ENCODE data around the gene CTBP1.
"Not testable (repeated sequence)": the region's sequence is repeated elsewhere in the genome, so short reads cannot be mapped to it uniquely, and the experiment has no call there.

Gene CTBP1

DNA sequence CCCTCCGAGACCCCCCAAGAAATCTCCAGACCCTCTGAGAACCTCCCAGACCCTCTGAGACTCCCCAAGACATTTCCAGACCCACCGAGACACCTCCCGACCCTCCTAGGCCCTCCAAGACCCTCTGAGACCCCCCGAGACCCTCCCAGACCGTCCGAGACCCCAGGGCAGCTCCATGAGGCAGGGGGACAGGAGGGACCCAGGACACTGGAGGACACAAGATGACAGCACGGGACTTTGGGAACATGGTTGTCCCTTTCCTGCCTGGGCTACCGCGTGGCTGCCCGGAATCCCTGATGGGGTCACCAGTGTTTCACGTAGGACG is 10.3 kb downstream of the CTBP1 start:
- Histone ChIP-seq H3K9ac (ENCODE audit: low read length) (no peak overlapping the region), H3K27me3 (ENCODE audit: control insufficient read depth, insufficient read depth, low read length) (no peaks in the 10 kb centered on the region), H3K36me3 (ENCODE audit: control insufficient read depth, insufficient read depth, low read length) (peaks cover 9% of the 10 kb centered on the region), H3K4me3 (ENCODE audit: low read length) (no peak overlapping the region), H3K4me1 (ENCODE audit: control insufficient read depth, insufficient read depth, low read length) (peaks cover 9% of the 10 kb centered on the region), H3K9me3 (ENCODE audit: control insufficient read depth, low read length) (no peaks in the 10 kb centered on the region)

GRCh38 chr4:1237981-1238675 is 10.8 kb downstream of the CTBP1 start:
- peaks cover 4% of the 10 kb centered on the region for H3K4me1 ChIP-seq (ENCODE audit: control insufficient read depth, insufficient read depth, low read length)
- H3K9me3 ChIP-seq (ENCODE audit: control insufficient read depth, low read length) = no peaks in the 10 kb centered on the region
- no peak overlapping the region for H3K9ac ChIP-seq (ENCODE audit: low read length)
- peaks cover 9% of the 10 kb centered on the region for H3K36me3 ChIP-seq (ENCODE audit: control insufficient read depth, insufficient read depth, low read length)
- no peaks in the 10 kb centered on the region for H3K27me3 ChIP-seq (ENCODE audit: control insufficient read depth, insufficient read depth, low read length)
- no peak overlapping the region for H3K4me3 ChIP-seq (ENCODE audit: low read length)

DNA sequence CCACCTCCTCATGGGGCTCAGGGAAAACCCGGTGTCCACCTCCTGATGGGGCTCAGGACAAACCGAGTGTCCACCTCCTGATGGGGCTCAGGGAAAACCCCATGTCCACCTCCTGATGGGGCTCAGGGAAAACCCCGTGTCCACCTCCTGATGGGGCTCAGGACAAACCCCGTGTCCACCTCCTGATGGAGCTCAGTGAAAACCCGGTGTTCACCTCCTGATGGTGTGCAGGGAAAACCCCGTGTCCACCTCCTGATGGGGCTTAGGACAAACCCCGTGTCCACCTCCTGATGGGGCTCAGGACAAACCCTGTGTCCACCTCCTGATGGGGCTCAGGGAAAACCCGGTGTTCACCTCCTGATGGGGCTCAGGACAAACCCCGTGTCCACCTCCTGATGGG is 11.7 kb downstream of the CTBP1 start:
- not testable (repeated sequence) for H3K27me3 ChIP-seq (ENCODE audit: control insufficient read depth, insufficient read depth, low read length); H3K36me3 ChIP-seq (ENCODE audit: control insufficient read depth, insufficient read depth, low read length); H3K4me1 ChIP-seq (ENCODE audit: control insufficient read depth, insufficient read depth, low read length); H3K9me3 ChIP-seq (ENCODE audit: control insufficient read depth, low read length); H3K4me3 ChIP-seq (ENCODE audit: low read length); H3K9ac ChIP-seq (ENCODE audit: low read length)

DNA sequence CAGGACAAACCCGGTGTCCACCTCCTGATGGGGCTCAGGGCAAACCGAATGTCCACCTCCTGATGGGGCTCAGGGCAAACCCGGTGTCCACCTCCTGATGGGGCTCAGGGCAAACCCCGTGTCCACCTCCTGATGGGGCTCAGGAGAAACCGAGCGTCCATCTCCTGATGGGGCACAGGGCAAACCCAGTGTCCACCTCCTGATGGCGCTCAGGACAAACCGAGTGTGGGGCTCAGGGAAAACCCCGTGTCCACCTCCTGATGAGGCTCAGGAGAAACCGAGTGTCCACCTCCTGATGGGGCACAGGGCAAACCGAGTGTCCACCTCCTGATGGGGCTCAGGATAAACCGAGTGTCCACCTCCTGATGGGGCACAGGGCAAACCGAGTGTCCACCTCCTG is 12.1 kb downstream of the CTBP1 start:
- not testable (repeated sequence) for H3K9me3 ChIP-seq (ENCODE audit: control insufficient read depth, low read length); H3K36me3 ChIP-seq (ENCODE audit: control insufficient read depth, insufficient read depth, low read length); H3K9ac ChIP-seq (ENCODE audit: low read length); H3K4me1 ChIP-seq (ENCODE audit: control insufficient read depth, insufficient read depth, low read length); H3K4me3 ChIP-seq (ENCODE audit: low read length); H3K27me3 ChIP-seq (ENCODE audit: control insufficient read depth, insufficient read depth, low read length)

DNA sequence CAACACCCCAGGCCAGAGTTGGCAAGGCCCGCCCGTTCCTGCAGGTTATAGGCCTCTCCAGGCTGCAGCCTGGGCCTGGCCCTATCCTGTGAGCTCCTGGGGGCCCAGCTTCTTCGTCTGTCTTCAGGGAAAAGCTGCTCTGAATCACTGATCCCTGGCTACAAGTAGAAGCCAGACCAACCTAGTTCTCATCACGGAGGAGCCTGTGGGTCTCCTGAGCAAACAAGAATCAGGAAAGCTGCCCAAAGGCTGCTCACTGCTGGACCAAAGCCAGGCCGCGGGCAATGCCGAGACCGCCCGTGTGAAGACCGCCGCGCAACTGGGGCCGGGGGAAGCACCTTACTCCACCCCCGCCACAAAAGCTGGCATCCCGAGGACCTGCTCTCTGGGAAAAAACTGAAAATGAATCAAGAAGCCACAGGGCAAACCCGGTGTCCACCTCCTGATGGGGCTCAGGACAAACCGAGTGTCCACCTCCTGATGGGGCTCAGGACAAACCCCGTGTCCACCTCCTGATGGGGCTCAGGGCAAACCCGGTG is 12.8 kb downstream of the CTBP1 start:
- H3K9ac ChIP-seq (ENCODE audit: low read length) = no peak overlapping the region

DNA sequence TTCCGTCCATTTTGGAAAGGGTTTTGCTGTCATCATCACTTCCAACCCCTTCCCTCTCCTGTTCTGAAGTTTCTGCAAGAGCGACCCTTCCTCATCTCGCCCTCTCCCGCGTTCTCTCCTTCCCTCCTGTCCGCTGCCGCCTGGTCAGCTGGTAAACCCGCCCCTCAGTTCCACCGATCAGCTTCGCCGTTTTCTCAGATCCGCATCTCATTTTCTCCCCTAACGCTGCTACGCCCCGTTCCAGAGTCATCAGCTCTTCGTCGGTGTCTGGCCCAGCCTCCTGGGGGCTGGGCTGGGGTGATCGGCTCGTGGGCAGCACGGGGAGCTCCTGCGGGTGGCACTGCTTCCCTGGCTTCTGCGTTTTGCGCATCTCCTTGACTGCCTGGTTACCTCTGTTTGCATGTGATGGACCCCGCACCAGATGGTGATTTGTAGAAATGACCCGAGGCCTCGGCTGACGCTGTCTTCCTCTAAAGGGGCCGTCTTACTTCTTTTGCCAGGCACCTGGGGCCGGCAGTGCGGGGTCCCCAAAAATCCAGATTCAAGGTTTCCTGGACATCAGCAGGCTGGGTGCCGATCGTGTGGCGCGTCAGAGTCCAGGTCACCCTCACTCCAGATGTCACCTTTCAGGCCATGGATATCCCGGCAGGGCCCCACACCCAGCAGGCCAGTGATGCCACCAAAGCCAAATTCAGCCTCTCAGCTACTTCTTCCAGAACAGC is 13.4 kb downstream of the CTBP1 start:
- Histone ChIP-seq H3K27me3 (ENCODE audit: control insufficient read depth, insufficient read depth, low read length) (no peaks in the 10 kb centered on the region), H3K4me1 (ENCODE audit: control insufficient read depth, insufficient read depth, low read length) (no peaks in the 10 kb centered on the region), H3K9me3 (ENCODE audit: control insufficient read depth, low read length) (no peaks in the 10 kb centered on the region), H3K36me3 (ENCODE audit: control insufficient read depth, insufficient read depth, low read length) (peaks cover 9% of the 10 kb centered on the region), H3K4me3 (ENCODE audit: low read length) (no peak overlapping the region), H3K9ac (ENCODE audit: low read length) (no peak overlapping the region)

More for the DNA sequence above, 12.8 kb downstream of the CTBP1 start:
- Histone ChIP-seq H3K4me3 (ENCODE audit: low read length) (no peak overlapping the region), H3K27me3 (ENCODE audit: control insufficient read depth, insufficient read depth, low read length) (no peaks in the 10 kb centered on the region), H3K9me3 (ENCODE audit: control insufficient read depth, low read length) (no peaks in the 10 kb centered on the region), H3K4me1 (ENCODE audit: control insufficient read depth, insufficient read depth, low read length) (no peaks in the 10 kb centered on the region), H3K36me3 (ENCODE audit: control insufficient read depth, insufficient read depth, low read length) (peaks cover 9% of the 10 kb centered on the region)

GRCh38 chr4:1234811-1235292 is 14.1 kb downstream of the CTBP1 start:
- Histone ChIP-seq H3K36me3 (ENCODE audit: control insufficient read depth, insufficient read depth, low read length) (peaks cover 9% of the 10 kb centered on the region), H3K9ac (ENCODE audit: low read length) (no peak overlapping the region), H3K4me1 (ENCODE audit: control insufficient read depth, insufficient read depth, low read length) (no peaks in the 10 kb centered on the region), H3K9me3 (ENCODE audit: control insufficient read depth, low read length) (no peaks in the 10 kb centered on the region), H3K4me3 (ENCODE audit: low read length) (no peak overlapping the region), H3K27me3 (ENCODE audit: control insufficient read depth, insufficient read depth, low read length) (no peaks in the 10 kb centered on the region)

- Histone ChIP-seq H3K4me3 (ENCODE audit: low read length) (no peak overlapping the region), H3K4me1 (ENCODE audit: control insufficient read depth, insufficient read depth, low read length) (no peaks in the 10 kb centered on the region), H3K9me3 (ENCODE audit: control insufficient read depth, low read length) (no peaks in the 10 kb centered on the region), H3K36me3 (ENCODE audit: control insufficient read depth, insufficient read depth, low read length) (peaks cover 9% of the 10 kb centered on the region), H3K9ac (ENCODE audit: low read length) (no peak overlapping the region), H3K27me3 (ENCODE audit: control insufficient read depth, insufficient read depth, low read length) (no peaks in the 10 kb centered on the region)
These were observed 14.6 kb downstream of the CTBP1 start for GRCh38 chr4:1234309-1234695.

DNA sequence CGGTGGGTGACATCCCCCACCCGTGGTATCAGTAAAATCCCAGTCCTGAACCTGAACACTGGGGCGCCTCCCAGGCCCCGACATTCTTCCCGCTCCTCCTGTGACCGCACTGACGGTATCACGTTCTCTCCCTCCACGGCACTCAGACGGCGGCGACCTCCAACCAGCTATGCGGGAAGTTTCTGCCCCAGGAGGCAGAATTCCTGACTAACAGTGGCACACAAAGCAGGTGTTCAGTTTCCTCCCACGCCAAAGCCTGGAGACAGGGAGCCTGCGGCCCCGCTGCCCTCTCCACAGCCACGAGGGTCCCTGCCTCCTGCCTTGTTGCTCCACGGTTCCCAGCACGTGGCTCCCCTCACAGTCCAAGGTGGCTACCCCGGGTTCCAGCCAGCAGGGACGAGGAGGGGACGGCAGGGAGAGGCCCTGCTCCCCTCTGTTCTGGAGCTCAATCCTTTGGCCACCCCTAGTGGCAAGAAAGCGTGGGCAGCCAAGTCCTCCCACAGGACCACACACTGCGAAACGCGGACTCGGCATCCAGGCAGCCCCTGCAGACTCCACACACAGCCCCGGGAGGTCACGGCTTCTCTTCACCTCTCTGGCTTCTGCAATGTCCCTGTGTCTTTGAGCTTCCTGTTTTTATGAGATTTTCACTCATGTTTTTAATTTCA is 15.2 kb downstream of the CTBP1 start:
- H3K4me3 ChIP-seq (ENCODE audit: low read length) = no peak overlapping the region
- no peaks in the 10 kb centered on the region for H3K27me3 ChIP-seq (ENCODE audit: control insufficient read depth, insufficient read depth, low read length)
- H3K9ac ChIP-seq (ENCODE audit: low read length) = no peak overlapping the region
- H3K9me3 ChIP-seq (ENCODE audit: control insufficient read depth, low read length) = no peaks in the 10 kb centered on the region
- H3K36me3 ChIP-seq (ENCODE audit: control insufficient read depth, insufficient read depth, low read length) = peaks cover 9% of the 10 kb centered on the region
- H3K4me1 ChIP-seq (ENCODE audit: control insufficient read depth, insufficient read depth, low read length) = no peaks in the 10 kb centered on the region

DNA sequence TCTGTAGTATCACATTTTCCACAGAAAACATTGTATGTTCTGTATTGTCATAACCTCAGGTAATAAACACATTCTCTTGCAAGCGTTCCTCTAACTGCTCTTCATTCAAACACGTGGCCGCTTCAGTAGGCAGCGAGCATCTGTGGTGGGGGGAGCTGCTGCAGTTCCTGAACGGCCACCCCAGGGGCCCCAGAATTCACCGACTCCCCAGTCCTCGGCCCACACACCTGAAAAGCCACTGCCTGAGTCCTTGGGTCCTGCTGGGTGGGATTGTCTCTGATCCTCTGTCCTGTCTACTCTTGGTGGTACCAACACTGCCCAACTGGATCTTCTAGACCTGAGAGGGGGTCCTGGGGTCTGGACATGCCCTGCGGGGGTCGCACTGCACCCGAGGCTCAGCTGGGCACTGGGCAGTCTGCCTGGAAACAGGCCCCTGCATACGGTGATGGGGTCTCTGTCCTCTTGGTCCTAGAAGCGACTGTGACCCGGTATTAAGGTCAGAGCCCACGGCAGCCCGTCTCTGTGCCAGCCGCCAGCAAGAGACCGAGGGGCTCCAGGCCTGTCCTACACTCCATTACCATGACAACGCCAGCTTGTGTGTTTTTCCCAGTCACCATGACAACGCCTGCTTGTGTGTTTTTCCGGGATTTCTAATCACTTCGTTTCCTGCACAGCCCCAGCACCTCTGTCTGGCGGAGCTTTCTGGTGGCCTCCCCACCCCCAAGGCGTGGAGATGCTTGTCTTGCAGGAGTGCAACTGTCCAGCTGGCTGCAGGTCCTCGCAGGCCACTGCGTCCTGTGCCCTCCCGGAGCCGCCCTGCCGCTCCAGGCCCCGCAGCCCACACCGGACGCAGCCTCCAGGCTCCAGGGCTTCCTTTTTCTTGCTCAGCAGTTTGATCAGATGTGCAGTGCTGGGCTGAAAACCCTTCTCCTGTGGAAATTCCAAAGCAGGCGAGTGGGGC is 16.0 kb downstream of the CTBP1 start:
- Histone ChIP-seq H3K36me3 (ENCODE audit: control insufficient read depth, insufficient read depth, low read length) (peaks cover 10% of the 10 kb centered on the region), H3K4me3 (ENCODE audit: low read length) (no peak overlapping the region), H3K9ac (ENCODE audit: low read length) (no peak overlapping the region)

GRCh38 chr4:1231637-1232360 is 17.1 kb downstream of the CTBP1 start:
- Histone ChIP-seq H3K4me3 (ENCODE audit: low read length) (no peak overlapping the region), H3K27me3 (ENCODE audit: control insufficient read depth, insufficient read depth, low read length) (no peaks in the 10 kb centered on the region), H3K9me3 (ENCODE audit: control insufficient read depth, low read length) (no peaks in the 10 kb centered on the region), H3K9ac (ENCODE audit: low read length) (no peak overlapping the region), H3K36me3 (ENCODE audit: control insufficient read depth, insufficient read depth, low read length) (peaks cover 20% of the 10 kb centered on the region), H3K4me1 (ENCODE audit: control insufficient read depth, insufficient read depth, low read length) (no peaks in the 10 kb centered on the region)

More for the DNA sequence above, 16.0 kb downstream of the CTBP1 start:
- Histone ChIP-seq H3K4me1 (ENCODE audit: control insufficient read depth, insufficient read depth, low read length) (no peaks in the 10 kb centered on the region), H3K9me3 (ENCODE audit: control insufficient read depth, low read length) (no peaks in the 10 kb centered on the region), H3K27me3 (ENCODE audit: control insufficient read depth, insufficient read depth, low read length) (no peaks in the 10 kb centered on the region)

All from mucosa of stomach (tissue), 1 donor.